ENCODE measurements around the gene ID2. TPM values are rescaled to one million over a fixed set of nuclear protein-coding genes. Genes with fewer than 3 reads are reported as not detected.
A peak's percentile ranks its signal among the peaks of the same experiment; 100 is the strongest.

Gene ID2
- total and polyA plus RNA-seq, 10 of the 15 experiments (the other 5 are each of a cell fraction or from before 2014, with no cell fraction given): 39.0 to 613 (median 73.6) TPM

GRCh38 chr2:8654483-8654882 is 27.4 kb upstream of the ID2 start:
- DNase-seq (ENCODE audit: low read depth, low spot score): no peak
- no TSS peak for BruUV-seq (replicated peaks)
- no peak for FAIRE-seq
- no peak overlapping the region for H3K4me2 ChIP-seq (ENCODE audit: control insufficient read depth, insufficient read depth)
- no peak overlapping the region for H3K4me3 ChIP-seq
- peaks cover 5% of the 10 kb centered on the region for H3K4me1 ChIP-seq (ENCODE audit: control insufficient read depth, insufficient read depth, low read length)
- no peaks in the 10 kb centered on the region for H4K20me1 ChIP-seq (ENCODE audit: control insufficient read depth, insufficient read depth)
- ChIA-PET POLR2A (no interaction called here), CTCF (no interaction called here), RAD21 (ENCODE audit: unreplicated experiment) (no interaction called here), SMC1A (ENCODE audit: uncharacterized antibody, unreplicated experiment) (no interaction called here)
- no peak overlapping the region for H3K9ac ChIP-seq (ENCODE audit: control insufficient read depth, insufficient read depth, low read length)
- H3K27ac ChIP-seq (ENCODE audit: control insufficient read depth, insufficient read depth): no peak overlapping the region
- H3K9me3 ChIP-seq (replicated peaks; ENCODE audit: control insufficient read depth, insufficient read depth, low read length): no peaks in the 10 kb centered on the region; the same call in 2 of the 3 replicates
- no peaks in the 10 kb centered on the region for H3K36me3 ChIP-seq (ENCODE audit: control insufficient read depth in 2 of 2, insufficient read depth in 2 of 2, low read length in 1 of 2)
- ATAC-seq: no peak
- intact Hi-C loops (cut with micrococcal nuclease; ENCODE audit: unreplicated experiment): no loop called here
- no peak overlapping the region for H2AFZ ChIP-seq (ENCODE audit: control insufficient read depth, low read depth, low read length)
- TF ChIP-seq, protein P1, sequence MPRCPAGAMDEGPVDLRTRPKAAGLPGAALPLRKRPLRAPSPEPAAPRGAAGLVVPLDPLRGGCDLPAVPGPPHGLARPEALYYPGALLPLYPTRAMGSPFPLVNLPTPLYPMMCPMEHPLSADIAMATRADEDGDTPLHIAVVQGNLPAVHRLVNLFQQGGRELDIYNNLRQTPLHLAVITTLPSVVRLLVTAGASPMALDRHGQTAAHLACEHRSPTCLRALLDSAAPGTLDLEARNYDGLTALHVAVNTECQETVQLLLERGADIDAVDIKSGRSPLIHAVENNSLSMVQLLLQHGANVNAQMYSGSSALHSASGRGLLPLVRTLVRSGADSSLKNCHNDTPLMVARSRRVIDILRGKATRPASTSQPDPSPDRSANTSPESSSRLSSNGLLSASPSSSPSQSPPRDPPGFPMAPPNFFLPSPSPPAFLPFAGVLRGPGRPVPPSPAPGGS (IDR thresholded peaks at IDR 0.05; ENCODE audit: borderline replicate concordance, insufficient read depth, low read depth, low read length, poor library complexity, severe bottlenecking): peak; percentile 41
- TF ChIP-seq CEBPZ (IDR thresholded peaks at IDR 0.05; ENCODE audit: low read depth, low read length): no peak
- TF ChIP-seq TCF3 (IDR thresholded peaks at IDR 0.05; ENCODE audit: borderline replicate concordance, insufficient read depth, low read depth, low read length): no peak
- TF ChIP-seq KLF5 (IDR thresholded peaks at IDR 0.05; ENCODE audit: partially characterized antibody): no peak
- no peak for TF ChIP-seq MXI1 (IDR thresholded peaks at IDR 0.05; ENCODE audit: low read depth, low read length)
- H3K27me3 ChIP-seq (replicated peaks in 1 of 2; ENCODE audit: control insufficient read depth in 2 of 2, insufficient read depth in 2 of 2, low read length in 1 of 2): no peaks in the 10 kb centered on the region
- H3K79me2 ChIP-seq (ENCODE audit: control insufficient read depth, insufficient read depth, low read length): no peaks in the 10 kb centered on the region
- in situ Hi-C loops (cut with MboI): no loop called here

Data from GM12878 (cell line).